ENCODE measurements around the gene ZAP70.
"Not testable (repeated sequence)": the region's sequence is repeated elsewhere in the genome, so short reads cannot be mapped to it uniquely, and the experiment has no call there.

ZAP70 gene

GRCh38 chr2:97708048-97708380, 5.4 kb upstream of the ZAP70 start:
- POLR2A ChIA-PET (ENCODE audit: low non-redundant PET) = no interaction called here
- no peak for TF ChIP-seq CTCF (conservative IDR thresholded peaks at IDR 0.05; ENCODE audit: low read depth)
- H3K27ac ChIP-seq = no peak overlapping the region
- CTCF ChIA-PET = interaction anchor here (1.0 kb wide), 1 partner anchor 8 kb away, joined by 4 read pairs; no protein-coding TSS in a partner anchor
- no peak for DNase-seq (ENCODE audit: low spot score)

GRCh38 chr2:97708608-97709007, 4.8 kb upstream of the ZAP70 start:
- H3K27ac ChIP-seq = no peak overlapping the region
- ChIA-PET CTCF (interaction anchor here (1.0 to 2.0 kb wide), 2 partner anchors 8 to 9 kb away, joined by 4 to 5 read pairs; no protein-coding TSS in a partner anchor), POLR2A (ENCODE audit: low non-redundant PET) (no interaction called here)
- TF ChIP-seq CTCF (conservative IDR thresholded peaks at IDR 0.05; ENCODE audit: low read depth) = no peak
- no peak for DNase-seq (ENCODE audit: low spot score)

- TF ChIP-seq CTCF (conservative IDR thresholded peaks at IDR 0.05; ENCODE audit: low read depth) = no peak
- H3K27ac ChIP-seq = no peak overlapping the region
- POLR2A ChIA-PET (ENCODE audit: low non-redundant PET) = no interaction called here
- no peak for DNase-seq (ENCODE audit: low spot score)
- CTCF ChIA-PET = interaction anchor here (0.9 kb wide), 1 partner anchor 11 kb away, joined by 3 read pairs; no protein-coding TSS in a partner anchor
Measured at GRCh38 chr2:97711394-97711711, 2.0 kb upstream of the ZAP70 start.

- H3K27ac ChIP-seq; POLR2A ChIA-PET (ENCODE audit: low non-redundant PET); DNase-seq (ENCODE audit: low spot score): not testable (repeated sequence)
- CTCF ChIA-PET = interaction anchor here (1.5 kb wide), 1 partner anchor 12 kb away, joined by 4 read pairs; no protein-coding TSS in a partner anchor
Measured at GRCh38 chr2:97712175-97712574, 1.2 kb upstream of the ZAP70 start.

GRCh38 chr2:97712693-97713295, 582 bp upstream of the ZAP70 start:
- ChIA-PET POLR2A (ENCODE audit: low non-redundant PET) (no interaction called here), CTCF (interaction anchor here (1.5 kb wide), 1 partner anchor 13 kb away, joined by 4 read pairs; no protein-coding TSS in a partner anchor)
- H3K27ac ChIP-seq = no peak overlapping the region
- DNase-seq (ENCODE audit: low spot score) = no peak
- no peak for TF ChIP-seq CTCF (conservative IDR thresholded peaks at IDR 0.05; ENCODE audit: low read depth)

GRCh38 chr2:97714084-97714949, 941 bp downstream of the ZAP70 start:
- no peak for TF ChIP-seq CTCF (conservative IDR thresholded peaks at IDR 0.05; ENCODE audit: low read depth)
- H3K27ac ChIP-seq = no peak overlapping the region
- ChIA-PET POLR2A (ENCODE audit: low non-redundant PET) (no interaction called here), CTCF (interaction anchor here (0.6 kb wide), 2 partner anchors 48 to 75 kb away, joined by 3 to 7 read pairs; no protein-coding TSS in a partner anchor)
- peak; percentile 20 for DNase-seq (ENCODE audit: low spot score)

Data from RWPE1 (cell line).